Stimulated activated CD8-positive, alpha-beta memory T cell treated with anti-CD3 and anti-CD28 coated beads, Interleukin-15, amount 100 ng/mL, for 48 hours (primary cell): ENCODE data around the gene ELMO1.

Experiments
- DNase-seq, 2 donors: peaks; one replicate each; pipeline ENCODE4 v3.0.0-alpha.2; 2020; ENCODE audit warnings: low read depth in 2 of 2

The ELMO1 gene

GRCh38 chr7:37016064-37016878, 432.4 kb downstream of the ELMO1 start:
- DNase-seq, result no peak

- no peak for DNase-seq
Measured at GRCh38 chr7:37015353-37016034, 433.2 kb downstream of the ELMO1 start.

- DNase-seq, result no peak
Measured at GRCh38 chr7:37013771-37014170, 434.9 kb downstream of the ELMO1 start.

GRCh38 chr7:37011151-37011890, 437.3 kb downstream of the ELMO1 start:
- no peak for DNase-seq

- DNase-seq, result no peak
Measured at GRCh38 chr7:37009125-37009675, 439.5 kb downstream of the ELMO1 start.

GRCh38 chr7:37007691-37008090, 441.0 kb downstream of the ELMO1 start:
- DNase-seq, result no peak

GRCh38 chr7:37007268-37007667, 441.4 kb downstream of the ELMO1 start:
- DNase-seq, result no peak

GRCh38 chr7:37006764-37007163, 441.9 kb downstream of the ELMO1 start:
- no peak for DNase-seq

- no peak for DNase-seq
Measured at GRCh38 chr7:37000511-37000910, 448.2 kb downstream of the ELMO1 start.

- DNase-seq, result no peak
Measured at GRCh38 chr7:36999626-37000485, 448.8 kb downstream of the ELMO1 start.

- DNase-seq, result no peak
Measured at GRCh38 chr7:36995776-36996175, 452.9 kb downstream of the ELMO1 start.

- DNase-seq, result no peak
Measured at GRCh38 chr7:36994456-36995112, 454.1 kb downstream of the ELMO1 start.

- peak; percentile 34 to 36 for DNase-seq
Measured at GRCh38 chr7:36986948-36987724, 461.5 kb downstream of the ELMO1 start.

- no peak for DNase-seq
Measured at GRCh38 chr7:36986511-36986933, 462.1 kb downstream of the ELMO1 start.

- no peak for DNase-seq
Measured at GRCh38 chr7:36985866-36986400, 462.7 kb downstream of the ELMO1 start.

GRCh38 chr7:36985316-36985715, 463.3 kb downstream of the ELMO1 start:
- DNase-seq, result no peak

- no peak for DNase-seq
Measured at GRCh38 chr7:36984710-36985312, 463.9 kb downstream of the ELMO1 start.

- DNase-seq, result no peak
Measured at GRCh38 chr7:36984041-36984521, 464.6 kb downstream of the ELMO1 start.

- DNase-seq, result no peak
Measured at GRCh38 chr7:36982766-36983165, 465.9 kb downstream of the ELMO1 start.
